ENCODE data around the gene TMEM74B.
"Not testable (repeated sequence)": the region's sequence is repeated elsewhere in the genome, so short reads cannot be mapped to it uniquely, and the experiment has no call there.

DNA sequence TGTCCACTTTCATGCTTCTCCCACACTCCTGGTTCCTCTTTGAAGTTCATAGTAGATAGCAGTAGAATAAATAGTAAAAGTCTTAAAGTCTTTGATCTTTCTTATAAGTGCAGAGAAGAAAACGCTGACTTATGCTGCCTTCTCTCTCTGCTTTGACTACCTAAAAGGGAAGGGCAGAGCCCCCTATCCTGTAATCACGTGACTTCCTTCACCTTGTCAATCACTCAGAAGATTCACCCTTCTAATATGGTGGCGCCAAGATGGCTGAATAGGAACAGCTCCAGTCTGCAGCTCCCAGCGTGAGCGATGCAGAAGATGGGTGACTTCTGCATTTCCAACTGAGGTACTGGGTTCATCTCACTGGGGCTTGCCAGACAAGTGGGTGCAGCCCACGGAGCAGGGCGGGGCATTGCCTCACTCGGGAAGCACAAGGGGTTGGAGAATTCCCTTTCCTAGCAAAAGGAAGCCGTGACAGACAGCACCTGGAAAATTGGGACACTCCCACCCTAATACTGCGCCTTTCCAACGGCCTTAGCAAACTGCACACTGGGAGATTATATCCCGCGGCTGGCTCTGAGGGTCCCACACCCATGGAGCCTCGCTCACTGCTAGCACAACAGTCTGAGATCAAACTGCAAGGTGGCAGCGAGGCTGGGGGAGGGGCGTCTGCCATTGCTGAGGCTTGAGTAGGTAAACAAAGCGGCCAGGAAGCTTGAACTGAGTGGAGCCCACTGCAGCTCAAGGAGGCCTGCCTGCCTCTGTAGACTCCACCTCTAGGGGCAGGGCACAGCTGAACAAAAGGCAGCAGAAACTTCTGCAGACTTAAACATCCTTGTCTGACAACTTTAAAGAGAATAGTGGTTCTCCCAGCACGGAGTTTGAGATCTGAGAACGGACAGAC, 32.0 kb upstream of the TMEM74B start:
- not testable (repeated sequence) for TF ChIP-seq NR2F2 (IDR thresholded peaks at IDR 0.05); RAD21 (IDR thresholded peaks at IDR 0.05); GABPA (IDR thresholded peaks at IDR 0.05 in 1 of 2, conservative IDR thresholded peaks at IDR 0.05 in 1 of 2); YY1 (IDR thresholded peaks at IDR 0.05); SP1 (IDR thresholded peaks at IDR 0.05); HNF4G (IDR thresholded peaks at IDR 0.05); EGR1 (IDR thresholded peaks at IDR 0.05; ENCODE audit: low read depth in 2 of 2); TAF1 (conservative IDR thresholded peaks at IDR 0.05)
- TF ChIP-seq, protein P1, sequence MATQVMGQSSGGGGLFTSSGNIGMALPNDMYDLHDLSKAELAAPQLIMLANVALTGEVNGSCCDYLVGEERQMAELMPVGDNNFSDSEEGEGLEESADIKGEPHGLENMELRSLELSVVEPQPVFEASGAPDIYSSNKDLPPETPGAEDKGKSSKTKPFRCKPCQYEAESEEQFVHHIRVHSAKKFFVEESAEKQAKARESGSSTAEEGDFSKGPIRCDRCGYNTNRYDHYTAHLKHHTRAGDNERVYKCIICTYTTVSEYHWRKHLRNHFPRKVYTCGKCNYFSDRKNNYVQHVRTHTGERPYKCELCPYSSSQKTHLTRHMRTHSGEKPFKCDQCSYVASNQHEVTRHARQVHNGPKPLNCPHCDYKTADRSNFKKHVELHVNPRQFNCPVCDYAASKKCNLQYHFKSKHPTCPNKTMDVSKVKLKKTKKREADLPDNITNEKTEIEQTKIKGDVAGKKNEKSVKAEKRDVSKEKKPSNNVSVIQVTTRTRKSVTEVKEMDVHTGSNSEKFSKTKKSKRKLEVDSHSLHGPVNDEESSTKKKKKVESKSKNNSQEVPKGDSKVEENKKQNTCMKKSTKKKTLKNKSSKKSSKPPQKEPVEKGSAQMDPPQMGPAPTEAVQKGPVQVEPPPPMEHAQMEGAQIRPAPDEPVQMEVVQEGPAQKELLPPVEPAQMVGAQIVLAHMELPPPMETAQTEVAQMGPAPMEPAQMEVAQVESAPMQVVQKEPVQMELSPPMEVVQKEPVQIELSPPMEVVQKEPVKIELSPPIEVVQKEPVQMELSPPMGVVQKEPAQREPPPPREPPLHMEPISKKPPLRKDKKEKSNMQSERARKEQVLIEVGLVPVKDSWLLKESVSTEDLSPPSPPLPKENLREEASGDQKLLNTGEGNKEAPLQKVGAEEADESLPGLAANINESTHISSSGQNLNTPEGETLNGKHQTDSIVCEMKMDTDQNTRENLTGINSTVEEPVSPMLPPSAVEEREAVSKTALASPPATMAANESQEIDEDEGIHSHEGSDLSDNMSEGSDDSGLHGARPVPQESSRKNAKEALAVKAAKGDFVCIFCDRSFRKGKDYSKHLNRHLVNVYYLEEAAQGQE (IDR thresholded peaks at IDR 0.05) = not testable (repeated sequence)
- TF ChIP-seq, protein P2, sequence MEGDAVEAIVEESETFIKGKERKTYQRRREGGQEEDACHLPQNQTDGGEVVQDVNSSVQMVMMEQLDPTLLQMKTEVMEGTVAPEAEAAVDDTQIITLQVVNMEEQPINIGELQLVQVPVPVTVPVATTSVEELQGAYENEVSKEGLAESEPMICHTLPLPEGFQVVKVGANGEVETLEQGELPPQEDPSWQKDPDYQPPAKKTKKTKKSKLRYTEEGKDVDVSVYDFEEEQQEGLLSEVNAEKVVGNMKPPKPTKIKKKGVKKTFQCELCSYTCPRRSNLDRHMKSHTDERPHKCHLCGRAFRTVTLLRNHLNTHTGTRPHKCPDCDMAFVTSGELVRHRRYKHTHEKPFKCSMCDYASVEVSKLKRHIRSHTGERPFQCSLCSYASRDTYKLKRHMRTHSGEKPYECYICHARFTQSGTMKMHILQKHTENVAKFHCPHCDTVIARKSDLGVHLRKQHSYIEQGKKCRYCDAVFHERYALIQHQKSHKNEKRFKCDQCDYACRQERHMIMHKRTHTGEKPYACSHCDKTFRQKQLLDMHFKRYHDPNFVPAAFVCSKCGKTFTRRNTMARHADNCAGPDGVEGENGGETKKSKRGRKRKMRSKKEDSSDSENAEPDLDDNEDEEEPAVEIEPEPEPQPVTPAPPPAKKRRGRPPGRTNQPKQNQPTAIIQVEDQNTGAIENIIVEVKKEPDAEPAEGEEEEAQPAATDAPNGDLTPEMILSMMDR (IDR thresholded peaks at IDR 0.05; ENCODE audit: low read depth, low read length, missing input control) = not testable (repeated sequence)
- TF ChIP-seq, protein P3, sequence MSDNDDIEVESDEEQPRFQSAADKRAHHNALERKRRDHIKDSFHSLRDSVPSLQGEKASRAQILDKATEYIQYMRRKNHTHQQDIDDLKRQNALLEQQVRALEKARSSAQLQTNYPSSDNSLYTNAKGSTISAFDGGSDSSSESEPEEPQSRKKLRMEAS (IDR thresholded peaks at IDR 0.05) = not testable (repeated sequence)
- TF ChIP-seq, protein P4, sequence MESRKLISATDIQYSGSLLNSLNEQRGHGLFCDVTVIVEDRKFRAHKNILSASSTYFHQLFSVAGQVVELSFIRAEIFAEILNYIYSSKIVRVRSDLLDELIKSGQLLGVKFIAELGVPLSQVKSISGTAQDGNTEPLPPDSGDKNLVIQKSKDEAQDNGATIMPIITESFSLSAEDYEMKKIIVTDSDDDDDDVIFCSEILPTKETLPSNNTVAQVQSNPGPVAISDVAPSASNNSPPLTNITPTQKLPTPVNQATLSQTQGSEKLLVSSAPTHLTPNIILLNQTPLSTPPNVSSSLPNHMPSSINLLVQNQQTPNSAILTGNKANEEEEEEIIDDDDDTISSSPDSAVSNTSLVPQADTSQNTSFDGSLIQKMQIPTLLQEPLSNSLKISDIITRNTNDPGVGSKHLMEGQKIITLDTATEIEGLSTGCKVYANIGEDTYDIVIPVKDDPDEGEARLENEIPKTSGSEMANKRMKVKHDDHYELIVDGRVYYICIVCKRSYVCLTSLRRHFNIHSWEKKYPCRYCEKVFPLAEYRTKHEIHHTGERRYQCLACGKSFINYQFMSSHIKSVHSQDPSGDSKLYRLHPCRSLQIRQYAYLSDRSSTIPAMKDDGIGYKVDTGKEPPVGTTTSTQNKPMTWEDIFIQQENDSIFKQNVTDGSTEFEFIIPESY (IDR thresholded peaks at IDR 0.05) = not testable (repeated sequence)

All from liver (tissue), 3 donors.